PC-9 (cell line): Measurements from ENCODE around the gene TIAM2.

Experiments
- CTCF ChIP-seq: fragments of 200-600 bp; sonication (generic); conservative IDR thresholded peaks from 2 replicates; pipeline ENCODE4 v1.6.1; 2017; ENCODE audit warnings: mixed run types, antibody characterized with exemption, mild to moderate bottlenecking, moderate library complexity
- EZH2 ChIP-seq: fragments of 200-600 bp; sonication (generic); IDR thresholded peaks from 2 replicates; pipeline ENCODE4 v1.8.0; 2017; ENCODE audit warnings: antibody characterized with exemption, low read depth

GRCh38 chr6:155143578-155144106 is 148.5 kb downstream of the TIAM2 start:
- TF ChIP-seq EZH2 (no peak), CTCF (no peak)
